Left ventricle myocardium inferior (tissue), 1 donor: ENCODE results near the gene SPHK1. TPM values are rescaled to one million over a fixed set of nuclear protein-coding genes. Genes with fewer than 3 reads are reported as not detected.
A peak's percentile ranks its signal among the peaks of the same experiment; 100 is the strongest.

Experiments
- DNase-seq: peaks from one replicate; pipeline ENCODE4 v3.0.0-alpha.2; 2020
- H3K27ac ChIP-seq: fragments of 200-600 bp; replicated peaks from 2 replicates; pipeline ENCODE4 v1.8.0; 2021
- H3K27me3 ChIP-seq: fragments of 200-600 bp; 2 replicates; pipeline ENCODE4 v1.8.0; 2021; ENCODE audit warnings: low read depth
- H3K36me3 ChIP-seq: fragments of 200-600 bp; 2 replicates; pipeline ENCODE4 v1.8.0; 2021
- H3K4me1 ChIP-seq: fragments of 200-600 bp; 2 replicates; pipeline ENCODE4 v1.8.0; 2021
- H3K4me3 ChIP-seq: fragments of 200-600 bp; 2 replicates; pipeline ENCODE4 v1.8.0; 2021; ENCODE audit warnings: mild to moderate bottlenecking, moderate library complexity
- H3K9me3 ChIP-seq: fragments of 200-600 bp; replicated peaks from 2 replicates; pipeline ENCODE4 v1.8.0; 2021
- intact Hi-C: fragments of 100-400 bp; cut with micrococcal nuclease; formaldehyde crosslinking; loops from one replicate; pipeline ENCODE4 v1.11.0; 2022
- long read RNA-seq: library from polyadenylated mRNA; unstranded; transcript quantifications from one replicate; pipeline ENCODE4 v2.0.0, GENCODE V29; 2021
- total RNA-seq: library from RNA; stranded (reverse); fragmentation: NEBNext Ultra II Directional; extraction: Animal tissue kit (Norgen Biotek cat#: 25700); gene quantifications from one replicate; pipeline ENCODE4 v1.2.1, GENCODE V29; 2021
- TF ChIP-seq, protein P1 (sequence below): fragments of 200-600 bp; IDR thresholded peaks from 2 replicates; pipeline ENCODE4 v1.8.0; 2021; ENCODE audit warnings: antibody characterized with exemption, mild to moderate bottlenecking, borderline replicate concordance
- donor health status: DM: no; HTN: yes; CAD: no; lungs with severe emphysema.

SPHK1 gene, protein sequence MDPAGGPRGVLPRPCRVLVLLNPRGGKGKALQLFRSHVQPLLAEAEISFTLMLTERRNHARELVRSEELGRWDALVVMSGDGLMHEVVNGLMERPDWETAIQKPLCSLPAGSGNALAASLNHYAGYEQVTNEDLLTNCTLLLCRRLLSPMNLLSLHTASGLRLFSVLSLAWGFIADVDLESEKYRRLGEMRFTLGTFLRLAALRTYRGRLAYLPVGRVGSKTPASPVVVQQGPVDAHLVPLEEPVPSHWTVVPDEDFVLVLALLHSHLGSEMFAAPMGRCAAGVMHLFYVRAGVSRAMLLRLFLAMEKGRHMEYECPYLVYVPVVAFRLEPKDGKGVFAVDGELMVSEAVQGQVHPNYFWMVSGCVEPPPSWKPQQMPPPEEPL
- 2.3 TPM for total RNA-seq
- long read RNA-seq, partial matches to known transcripts = 1 of 9 reads
- long read RNA-seq, other reads (novel, unspliced or antisense) = 1 of 9 reads

DNA sequence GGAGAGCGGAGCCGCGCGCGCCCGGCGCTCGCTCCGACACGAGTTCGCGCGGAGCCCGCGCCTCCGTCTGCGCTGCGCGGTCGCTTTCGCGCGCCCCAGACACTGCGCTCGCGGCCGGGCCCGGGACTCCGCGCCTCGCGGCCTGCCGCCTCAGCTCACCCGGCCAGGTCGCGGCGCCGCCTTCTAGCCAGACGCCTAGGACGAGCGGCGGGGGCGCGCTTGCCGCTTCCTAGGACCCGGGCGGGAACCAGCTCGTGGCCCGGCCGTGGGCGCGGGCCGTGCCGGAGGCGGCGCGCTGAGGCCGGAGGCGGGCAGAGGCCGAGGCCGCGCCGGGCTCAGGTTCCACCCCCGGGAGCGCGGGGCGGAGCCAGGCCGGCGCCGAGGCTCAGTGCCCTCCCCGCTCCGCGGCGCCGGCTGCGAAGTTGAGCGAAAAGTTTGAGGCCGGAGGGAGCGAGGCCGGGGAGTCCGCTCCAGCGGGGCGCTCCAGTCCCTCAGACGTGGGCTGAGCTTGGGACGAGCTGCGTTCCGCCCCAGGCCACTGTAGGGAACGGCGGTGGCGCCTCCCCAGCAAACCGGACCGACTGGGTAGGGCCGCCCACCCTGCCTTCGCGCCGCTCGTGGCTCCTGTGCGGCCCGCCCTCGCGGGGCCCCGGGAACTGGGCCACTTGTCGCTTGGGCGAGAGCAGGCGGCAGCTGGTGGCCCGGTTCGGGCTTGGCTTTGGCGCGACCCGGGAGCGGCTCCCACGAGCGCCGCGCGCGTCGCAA lies at the start of gene SPHK1:
SPHK1 (plus strand) TSS at position 388 of the 765 bp plus-strand sequence. CDS start 1,036 bp downstream, outside the sequence.
- intact Hi-C loops = no loop called here
- TF ChIP-seq, protein P1, sequence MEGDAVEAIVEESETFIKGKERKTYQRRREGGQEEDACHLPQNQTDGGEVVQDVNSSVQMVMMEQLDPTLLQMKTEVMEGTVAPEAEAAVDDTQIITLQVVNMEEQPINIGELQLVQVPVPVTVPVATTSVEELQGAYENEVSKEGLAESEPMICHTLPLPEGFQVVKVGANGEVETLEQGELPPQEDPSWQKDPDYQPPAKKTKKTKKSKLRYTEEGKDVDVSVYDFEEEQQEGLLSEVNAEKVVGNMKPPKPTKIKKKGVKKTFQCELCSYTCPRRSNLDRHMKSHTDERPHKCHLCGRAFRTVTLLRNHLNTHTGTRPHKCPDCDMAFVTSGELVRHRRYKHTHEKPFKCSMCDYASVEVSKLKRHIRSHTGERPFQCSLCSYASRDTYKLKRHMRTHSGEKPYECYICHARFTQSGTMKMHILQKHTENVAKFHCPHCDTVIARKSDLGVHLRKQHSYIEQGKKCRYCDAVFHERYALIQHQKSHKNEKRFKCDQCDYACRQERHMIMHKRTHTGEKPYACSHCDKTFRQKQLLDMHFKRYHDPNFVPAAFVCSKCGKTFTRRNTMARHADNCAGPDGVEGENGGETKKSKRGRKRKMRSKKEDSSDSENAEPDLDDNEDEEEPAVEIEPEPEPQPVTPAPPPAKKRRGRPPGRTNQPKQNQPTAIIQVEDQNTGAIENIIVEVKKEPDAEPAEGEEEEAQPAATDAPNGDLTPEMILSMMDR = no peak
- Histone ChIP-seq H3K9me3 (no peaks in the 10 kb centered on the region), H3K4me3 (peak within 1 kb of the TSS; percentile 75), H3K4me1 (peaks cover 50% of the 10 kb centered on the region), H3K36me3 (no peaks in the 10 kb centered on the region), H3K27me3 (no peaks in the 10 kb centered on the region), H3K27ac (peak within 1 kb of the TSS; percentile 89)
- DNase-seq = peak; percentile 78

DNA sequence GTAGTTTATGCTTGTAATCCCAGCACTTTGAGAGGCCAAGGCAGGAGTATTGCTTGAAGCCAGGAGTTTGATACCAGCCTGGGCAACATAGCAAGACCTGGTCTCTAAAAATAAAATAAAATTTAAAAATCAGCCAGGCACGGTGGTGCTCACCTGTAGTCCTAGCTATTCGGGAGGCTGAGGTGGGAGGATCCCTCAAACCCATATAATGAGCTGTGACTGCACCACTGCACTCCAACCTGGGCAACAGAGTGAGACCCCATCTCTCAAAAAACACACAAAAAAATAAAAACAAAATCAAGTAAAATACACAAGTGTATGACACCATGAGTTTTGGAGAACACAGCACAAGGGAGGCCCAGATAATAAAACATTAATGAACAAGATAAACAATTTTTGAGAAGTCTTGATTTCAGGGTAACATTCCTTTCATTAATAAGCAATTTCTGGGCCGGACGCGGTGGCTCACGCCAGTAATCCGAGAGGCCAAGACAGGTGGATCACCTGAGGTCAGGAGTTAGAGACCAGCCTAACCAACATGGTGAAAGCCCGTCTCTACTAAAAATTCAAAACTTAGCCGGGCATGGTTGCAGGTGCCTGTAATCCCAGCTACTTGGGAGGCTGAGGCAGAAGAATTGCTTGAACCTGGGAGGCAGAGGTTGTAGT lies 48.6 kb upstream of the SPHK1 start:
- no peak for DNase-seq
- H3K27me3 ChIP-seq = no peaks in the 10 kb centered on the region
- H3K4me3 ChIP-seq = no peak overlapping the region
- H3K4me1 ChIP-seq = peaks cover 19% of the 10 kb centered on the region
- H3K9me3 ChIP-seq = no peaks in the 10 kb centered on the region
- intact Hi-C loops = no loop called here
- H3K36me3 ChIP-seq = peaks cover 16% of the 10 kb centered on the region
- TF ChIP-seq, protein P1 = no peak
- H3K27ac ChIP-seq = no peak overlapping the region

DNA sequence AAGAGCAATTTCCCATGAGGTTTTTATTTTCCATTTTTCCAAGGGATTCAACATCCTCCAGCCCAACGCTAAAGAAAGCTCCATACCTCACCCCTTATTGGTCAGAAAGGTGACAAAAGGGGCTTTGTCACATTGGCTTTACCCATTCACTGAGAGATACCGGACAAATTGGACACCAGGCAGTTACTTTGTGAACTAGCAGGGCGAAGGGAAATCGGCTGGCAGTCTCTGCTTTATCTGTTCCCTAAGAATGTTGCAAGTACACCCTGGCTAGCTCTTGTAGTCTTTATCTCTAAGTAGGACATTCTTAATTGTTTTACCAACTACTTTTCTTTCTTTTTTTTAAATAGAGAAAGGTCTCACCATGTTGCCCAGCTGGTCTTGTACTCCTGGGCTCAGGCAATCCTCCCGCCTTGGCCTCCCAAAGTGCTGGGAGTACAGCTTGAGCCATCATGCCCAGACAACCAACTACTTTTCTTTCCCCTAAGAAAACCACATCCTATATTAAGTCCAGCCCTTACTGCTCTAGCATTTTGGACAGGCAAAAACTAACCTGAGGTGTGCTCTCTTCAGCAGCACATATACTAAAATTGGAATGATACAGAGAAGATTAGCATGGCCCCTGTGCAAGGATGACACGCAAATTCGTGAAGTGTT lies 47.5 kb upstream of the SPHK1 start:
- Histone ChIP-seq H3K9me3 (no peaks in the 10 kb centered on the region), H3K27me3 (no peaks in the 10 kb centered on the region), H3K36me3 (peaks cover 17% of the 10 kb centered on the region), H3K27ac (no peak overlapping the region), H3K4me1 (peaks cover 19% of the 10 kb centered on the region), H3K4me3 (no peak overlapping the region)
- no peak for DNase-seq
- intact Hi-C loops = no loop called here
- TF ChIP-seq, protein P1 = no peak

DNA sequence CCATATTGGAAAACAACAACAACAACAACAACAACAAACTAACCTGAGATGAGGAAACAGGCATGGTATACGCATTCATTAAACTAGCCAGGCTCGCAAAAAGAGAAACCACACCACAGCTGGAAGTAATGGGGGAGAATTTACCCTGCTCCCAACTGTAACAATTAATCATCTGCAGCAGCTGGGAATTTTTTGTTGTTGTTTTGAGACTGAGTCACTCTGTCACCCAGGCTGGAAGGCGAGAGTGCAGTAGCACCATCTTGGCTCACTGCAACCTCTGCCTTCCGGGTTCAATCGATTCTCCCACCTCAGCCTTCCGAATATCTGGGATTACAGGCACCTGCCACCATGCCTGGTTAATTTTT lies 47.0 kb upstream of the SPHK1 start:
- no peaks in the 10 kb centered on the region for H3K27me3 ChIP-seq
- no peaks in the 10 kb centered on the region for H3K9me3 ChIP-seq
- TF ChIP-seq, protein P1 = no peak
- H3K36me3 ChIP-seq = peaks cover 19% of the 10 kb centered on the region
- peaks cover 19% of the 10 kb centered on the region for H3K4me1 ChIP-seq
- no peak for DNase-seq
- intact Hi-C loops = no loop called here
- no peak overlapping the region for H3K4me3 ChIP-seq
- H3K27ac ChIP-seq = no peak overlapping the region

DNA sequence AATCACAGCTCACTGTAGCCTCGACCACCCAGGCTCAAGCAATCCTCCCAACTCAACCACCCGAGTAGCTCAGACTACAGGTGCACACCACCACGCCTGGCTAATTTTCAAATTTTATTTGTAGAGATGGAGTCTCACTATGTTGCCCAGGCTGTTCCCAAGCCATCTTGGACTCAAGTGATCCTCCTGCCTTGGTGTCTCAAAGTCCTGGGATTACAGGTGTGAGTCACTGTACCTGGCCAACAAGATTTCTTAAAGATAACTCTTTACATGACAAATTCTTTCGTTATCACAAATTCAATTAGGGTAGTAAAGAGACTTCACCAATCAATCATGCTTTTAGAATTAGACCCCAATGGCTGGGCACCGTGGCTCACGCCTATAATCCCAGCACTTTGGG lies 43.1 kb upstream of the SPHK1 start:
- no peak overlapping the region for H3K27ac ChIP-seq
- H3K36me3 ChIP-seq = peaks cover 53% of the 10 kb centered on the region
- no peak overlapping the region for H3K4me3 ChIP-seq
- H3K27me3 ChIP-seq = no peaks in the 10 kb centered on the region
- TF ChIP-seq, protein P1 = no peak
- intact Hi-C loops = no loop called here
- H3K4me1 ChIP-seq = peaks cover 19% of the 10 kb centered on the region
- no peak for DNase-seq
- no peaks in the 10 kb centered on the region for H3K9me3 ChIP-seq
